Measurements from ENCODE around the gene PHF21B.
"Not testable (repeated sequence)": the region's sequence is repeated elsewhere in the genome, so short reads cannot be mapped to it uniquely, and the experiment has no call there.

PHF21B gene

DNA sequence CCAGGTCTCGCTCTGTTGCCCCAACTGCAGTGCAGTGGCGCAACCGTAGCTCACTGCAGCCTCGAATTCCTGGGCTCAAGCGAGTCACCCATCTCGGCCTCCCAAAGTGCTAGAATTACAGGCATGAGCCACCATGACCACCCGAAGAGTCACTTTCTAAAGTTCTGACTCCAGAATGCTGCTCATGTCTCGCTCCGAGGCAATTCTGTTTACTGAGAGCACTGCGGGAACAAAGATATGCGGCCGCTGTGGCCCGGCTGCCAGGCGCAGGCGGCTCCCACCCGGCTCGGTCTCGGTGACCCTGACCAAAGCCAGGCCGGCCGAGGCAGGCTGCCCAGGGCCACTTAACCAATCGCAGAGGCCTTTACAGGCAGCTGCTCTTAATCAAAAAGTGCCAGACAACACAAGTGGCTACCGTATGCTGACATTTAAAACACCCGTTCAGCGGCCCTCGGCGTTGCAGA lies 78.7 kb downstream of the PHF21B start:
- no peak for FAIRE-seq

DNA sequence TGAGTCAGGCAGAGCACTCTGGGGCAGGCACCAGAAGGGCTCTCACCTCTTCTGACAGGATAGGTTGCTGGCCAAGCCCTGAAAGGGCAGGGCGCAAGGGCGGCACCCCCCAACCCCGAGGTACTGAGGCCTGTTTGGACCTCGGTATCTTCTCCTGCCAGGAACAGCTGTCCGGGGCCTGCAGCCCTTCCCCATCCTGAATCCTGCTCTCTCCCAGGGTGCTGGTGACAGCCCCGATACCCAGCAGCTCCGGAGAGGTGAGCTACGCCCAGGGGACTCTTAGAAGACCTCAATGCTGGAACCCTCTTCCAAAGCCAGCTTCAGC lies 79.1 kb downstream of the PHF21B start:
- FAIRE-seq: no peak

GRCh38 chr22:44930016-44930710 lies 79.6 kb downstream of the PHF21B start:
- no peak for FAIRE-seq

DNA sequence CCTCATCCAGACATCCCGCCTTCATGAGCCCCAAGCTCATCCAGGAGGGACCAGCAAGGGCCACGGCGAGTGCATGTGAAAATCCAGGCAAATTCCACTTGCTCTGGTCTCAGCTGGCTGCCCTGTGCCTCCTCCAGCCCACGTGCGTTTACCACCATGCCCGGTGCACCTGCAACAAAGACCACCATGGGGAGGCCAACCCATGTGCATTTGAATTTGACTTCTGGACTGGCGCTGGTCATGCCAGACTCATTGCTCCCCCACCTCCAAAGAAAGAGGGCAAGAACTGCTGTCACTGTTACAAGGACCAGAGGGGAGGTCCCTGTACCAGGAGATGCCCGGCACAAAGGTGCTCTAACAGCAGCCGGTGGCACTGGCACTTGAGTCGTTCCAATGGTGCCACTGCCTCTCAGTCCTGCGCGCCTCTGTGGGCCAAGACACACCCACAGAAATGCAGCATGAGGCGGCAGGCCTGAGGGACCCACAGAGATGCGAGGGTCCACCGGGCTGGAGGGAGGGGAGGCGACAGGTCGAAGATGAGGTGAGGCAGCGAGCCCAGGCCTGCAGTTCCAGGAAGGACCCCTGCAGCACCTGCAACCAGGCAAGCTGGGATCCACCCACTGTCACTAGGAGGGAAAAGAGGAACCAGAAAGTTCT lies 80.3 kb downstream of the PHF21B start:
- FAIRE-seq: no peak

DNA sequence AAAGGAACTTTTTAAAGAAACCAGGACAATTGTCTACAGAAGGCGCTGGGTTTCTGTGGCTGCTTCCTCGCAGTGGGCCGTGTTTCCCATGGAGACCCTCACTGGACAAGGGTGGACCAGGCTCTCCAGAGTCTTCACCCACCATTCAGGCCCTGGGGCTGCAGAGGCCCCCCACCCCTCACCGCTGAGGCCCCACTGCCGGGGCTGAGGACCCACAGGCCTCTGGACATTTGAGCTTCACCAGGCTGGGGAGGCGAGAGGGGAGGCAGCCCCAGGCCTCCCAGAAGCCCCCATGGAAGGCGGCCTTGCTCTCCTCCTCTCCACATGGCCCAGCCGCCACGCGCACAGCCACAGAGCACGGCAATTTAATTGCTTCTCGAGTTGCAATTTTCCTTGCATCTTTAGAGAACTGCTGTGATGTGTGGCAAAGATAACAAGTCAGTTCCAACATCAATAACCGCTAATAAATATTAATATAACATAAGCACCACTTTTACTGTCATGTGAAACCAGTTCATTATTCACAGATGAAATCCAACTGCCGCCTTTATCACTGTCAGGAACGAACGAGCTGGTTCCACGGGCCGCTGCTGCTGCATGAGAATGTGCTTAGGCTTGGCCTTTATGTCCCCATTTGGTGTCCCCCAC lies 81.0 kb downstream of the PHF21B start:
- FAIRE-seq: no peak

DNA sequence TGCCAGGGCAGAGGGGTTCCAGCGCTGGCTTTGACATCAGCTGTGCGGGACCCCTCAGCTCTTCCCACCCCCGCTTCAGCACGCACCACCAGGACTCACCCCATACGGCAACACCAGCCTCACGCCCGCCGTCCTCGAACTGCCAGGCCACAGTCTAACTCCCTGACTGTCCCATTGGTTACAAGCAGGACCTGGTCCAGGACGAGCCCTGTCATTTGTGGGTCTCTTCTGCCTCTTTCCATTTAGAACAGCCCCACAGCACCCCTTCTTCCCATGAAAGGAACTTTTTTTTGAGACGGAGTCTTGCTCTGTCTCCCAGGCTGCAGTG lies 81.7 kb downstream of the PHF21B start:
- no peak for FAIRE-seq

GRCh38 chr22:44927463-44928135 lies 82.2 kb downstream of the PHF21B start:
- FAIRE-seq: no peak

- no peak for FAIRE-seq
These were observed 83.1 kb downstream of the PHF21B start for GRCh38 chr22:44926491-44927415.

DNA sequence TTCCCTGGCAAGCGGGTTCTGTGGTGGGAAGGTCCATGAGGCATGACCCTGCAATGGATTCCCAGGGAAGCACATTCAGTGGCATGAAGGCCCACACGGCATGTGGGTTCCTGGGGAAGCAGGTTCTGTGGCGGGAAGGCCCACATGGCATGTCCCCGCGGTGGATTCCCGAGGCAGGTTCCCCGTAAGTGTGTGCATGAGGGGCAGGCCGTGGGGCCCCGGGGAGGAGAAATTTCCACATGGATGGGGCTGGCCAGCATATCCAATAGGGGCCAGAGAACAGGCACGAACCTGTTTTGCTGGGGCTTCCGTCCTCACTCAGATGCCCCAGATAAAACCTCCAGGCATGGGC lies 83.7 kb downstream of the PHF21B start:
- no peak for FAIRE-seq

GRCh38 chr22:44925465-44926123 lies 84.2 kb downstream of the PHF21B start:
- FAIRE-seq: no peak

DNA sequence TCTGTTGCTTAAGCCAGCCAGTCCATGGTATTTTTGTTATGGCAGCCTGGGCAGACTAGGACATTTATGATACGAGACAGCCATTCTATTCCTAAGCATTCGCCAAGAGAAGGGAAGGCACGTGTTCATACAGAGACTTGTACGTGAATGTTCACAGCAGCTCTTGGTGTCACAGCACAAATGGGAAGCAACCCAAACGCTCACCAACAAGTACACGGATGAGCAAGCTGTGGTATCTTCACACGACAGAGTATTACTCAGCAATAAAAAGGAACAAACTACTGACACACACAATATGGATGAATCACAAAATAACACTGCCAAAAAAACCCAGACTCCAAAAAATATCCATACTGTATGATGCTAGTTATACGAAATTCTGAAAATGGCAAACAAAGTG lies 85.1 kb downstream of the PHF21B start:
- no peak for FAIRE-seq

DNA sequence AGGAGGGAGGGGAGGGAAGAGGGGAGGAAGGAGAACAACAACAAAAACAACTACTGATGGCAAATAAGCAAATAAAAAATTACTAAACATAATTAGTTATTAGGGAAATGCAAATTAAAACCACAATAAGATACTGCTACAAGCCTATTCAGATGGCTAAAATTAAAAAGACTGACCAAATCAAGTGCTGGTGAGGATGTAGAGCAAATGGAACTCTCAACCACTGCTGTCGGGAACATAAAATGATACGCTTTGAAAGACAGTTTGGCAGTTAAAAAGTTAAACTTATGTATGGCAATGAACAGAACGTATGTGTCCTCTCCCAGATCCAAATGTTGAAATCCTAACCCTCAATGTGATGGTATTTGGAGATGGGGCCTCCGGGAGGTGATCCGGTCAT lies 85.7 kb downstream of the PHF21B start:
- FAIRE-seq: no peak

- not testable (repeated sequence) for FAIRE-seq
These were observed 88.0 kb downstream of the PHF21B start for GRCh38 chr22:44921766-44922165.

- no peak for FAIRE-seq
These were observed 89.6 kb downstream of the PHF21B start for GRCh38 chr22:44920183-44920582.

DNA sequence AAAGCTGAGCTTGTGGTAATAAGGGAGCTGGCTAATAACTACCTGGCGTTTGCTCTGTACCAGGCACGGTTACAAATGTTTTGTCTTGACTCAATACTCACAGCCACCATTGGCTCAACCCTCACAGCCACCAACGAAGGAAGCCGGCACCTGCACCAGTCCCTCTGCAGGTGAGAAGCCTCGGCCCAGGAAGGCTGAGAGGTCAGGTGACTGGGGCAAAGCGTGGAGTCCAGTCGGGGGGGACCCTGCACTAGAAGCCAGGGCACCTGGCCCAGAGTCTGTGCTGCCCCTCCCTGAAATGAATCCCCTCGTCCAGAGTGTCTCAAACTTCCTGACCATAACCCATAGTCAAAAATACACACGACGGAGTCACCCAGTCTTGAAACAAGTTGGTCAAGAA lies 90.1 kb downstream of the PHF21B start:
- FAIRE-seq: no peak

GRCh38 chr22:44918925-44919392 lies 90.8 kb downstream of the PHF21B start:
- FAIRE-seq: no peak

- no peak for FAIRE-seq
These were observed 91.5 kb downstream of the PHF21B start for GRCh38 chr22:44918166-44918924.

- FAIRE-seq: no peak
These were observed 92.2 kb downstream of the PHF21B start for GRCh38 chr22:44917372-44918165.

DNA sequence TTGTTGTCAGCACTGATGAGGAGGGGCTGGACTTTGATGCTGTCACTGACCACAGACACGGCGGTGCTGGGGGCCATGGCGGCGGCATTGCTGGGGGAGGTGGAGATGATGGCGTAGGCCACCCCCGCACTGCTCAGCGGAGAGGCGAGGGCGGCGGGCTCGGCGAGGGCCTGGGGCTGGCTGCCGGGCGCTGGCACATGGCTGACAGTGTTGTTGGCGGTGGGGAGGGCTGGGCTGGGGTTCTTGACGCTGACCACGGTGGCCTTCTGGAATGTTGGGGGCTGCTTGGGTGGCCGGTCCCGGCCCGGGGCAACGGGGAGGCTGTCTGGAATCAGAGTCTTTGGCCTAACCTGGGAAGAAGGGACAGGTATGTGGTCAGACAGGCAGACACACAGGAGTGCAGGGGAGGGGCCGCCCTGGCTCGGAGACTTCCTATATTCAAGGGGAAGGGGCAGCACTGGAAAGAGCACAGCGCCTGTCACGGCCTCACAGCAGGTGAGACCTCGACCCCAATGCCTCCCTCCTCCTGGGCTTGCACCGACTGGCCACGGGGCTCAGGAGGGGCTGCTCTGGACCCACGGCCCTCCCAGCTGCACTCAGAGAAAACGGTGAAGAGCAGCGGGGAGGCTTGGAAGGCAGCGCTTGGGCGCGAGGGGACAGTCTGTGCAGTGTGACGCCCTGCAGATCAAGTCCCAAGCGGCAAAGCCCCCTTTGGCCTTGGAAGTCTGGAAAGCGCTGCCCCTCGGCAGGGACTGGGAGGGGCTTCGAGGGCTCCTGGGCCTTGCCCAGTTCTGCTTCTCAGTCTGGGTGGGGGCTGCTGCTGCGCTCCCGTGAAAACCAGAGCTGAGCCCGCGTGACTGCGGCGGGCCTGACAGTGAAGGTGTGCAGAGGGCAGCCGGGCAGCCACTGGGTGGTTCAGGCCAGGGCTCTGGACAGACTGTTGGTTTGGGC lies 93.2 kb downstream of the PHF21B start:
- FAIRE-seq: no peak

Data from TTC549 (cell line).